MM.1S (cell line): ENCODE measurements around the gene AOC3.

Experiments
- DNase-seq: peaks from one replicate; pipeline ENCODE4 v3.0.0-alpha.2; 2015
- H2AFZ ChIP-seq: fragments of 300-600 bp; sonication (generic); 2 replicates; pipeline ENCODE4 v1.6.0; 2016; ENCODE audit warnings: antibody characterized with exemption, low read length
- H3F3A ChIP-seq: fragments of 300-600 bp; sonication (generic); 2 replicates; pipeline ENCODE4 v1.6.1; 2016; ENCODE audit warnings: mild to moderate bottlenecking, antibody characterized with exemption, low read length, moderate library complexity, mixed read lengths; ENCODE audit not compliant: insufficient read depth
- H3K27ac ChIP-seq: fragments of 300-600 bp; sonication (generic); 2 replicates; pipeline ENCODE4 v1.5.1; 2016; ENCODE audit warnings: mild to moderate bottlenecking, low read length
- H3K27me3 ChIP-seq: fragments of 300-600 bp; sonication (generic); replicated peaks from 2 replicates; pipeline ENCODE4 v1.6.0; 2016; ENCODE audit warnings: low read length; ENCODE audit not compliant: insufficient read depth
- H3K36me3 ChIP-seq: fragments of 300-600 bp; sonication (generic); replicated peaks from 2 replicates; pipeline ENCODE4 v1.6.1; 2016; ENCODE audit warnings: mild to moderate bottlenecking, low read length, mixed read lengths; ENCODE audit not compliant: insufficient read depth
- H3K4me1 ChIP-seq: fragments of 300-600 bp; sonication (generic); 2 replicates; pipeline ENCODE4 v1.6.1; 2016; ENCODE audit warnings: low read length, mixed read lengths
- H3K4me2 ChIP-seq: fragments of 300-600 bp; sonication (generic); 2 replicates; pipeline ENCODE4 v1.6.0; 2016; ENCODE audit warnings: low read depth, low read length
- H3K4me3 ChIP-seq: fragments of 300-600 bp; sonication (generic); 2 replicates; pipeline ENCODE4 v1.5.1; 2016; ENCODE audit warnings: low read length, mixed read lengths
- H3K79me2 ChIP-seq: fragments of 300-600 bp; sonication (generic); 2 replicates; pipeline ENCODE4 v1.6.1; 2016; ENCODE audit warnings: mixed run types, low read length, mixed read lengths
- H3K9ac ChIP-seq: fragments of 300-600 bp; sonication (generic); 2 replicates; pipeline ENCODE4 v1.6.1; 2016; ENCODE audit warnings: low read length, mixed read lengths
- H3K9me2 ChIP-seq: fragments of 300-600 bp; sonication (generic); replicated peaks from 2 replicates; pipeline ENCODE4 v1.6.1; 2016; ENCODE audit warnings: mild to moderate bottlenecking, low read length, mixed read lengths; ENCODE audit not compliant: insufficient read depth
- H3K9me3 ChIP-seq: fragments of 300-600 bp; sonication (generic); replicated peaks from 2 replicates; pipeline ENCODE4 v1.6.1; 2016; ENCODE audit warnings: mild to moderate bottlenecking, low read length, mixed read lengths; ENCODE audit not compliant: insufficient read depth
- H4K20me1 ChIP-seq: fragments of 300-600 bp; sonication (generic); 2 replicates; pipeline ENCODE4 v1.6.1; 2016; ENCODE audit warnings: mild to moderate bottlenecking, low read length, moderate library complexity, mixed read lengths; ENCODE audit not compliant: insufficient read depth
- CTCF ChIP-seq: fragments of 300-600 bp; sonication (generic); IDR thresholded peaks from 2 replicates; pipeline ENCODE4 v1.5.1; 2016; ENCODE audit warnings: antibody characterized with exemption, low read length, mixed read lengths
- EZH2 ChIP-seq: fragments of 300-600 bp; sonication (generic); optimal IDR thresholded peaks from 2 replicates; pipeline ENCODE3; 2017; ENCODE audit warnings: low read depth, mild to moderate bottlenecking, antibody characterized with exemption, low read length, mixed read lengths
- EZH2phosphoT487 ChIP-seq: fragments of 300-600 bp; sonication (generic); IDR thresholded peaks from 2 replicates; pipeline ENCODE4 v1.6.1; 2018; ENCODE audit warnings: antibody characterized with exemption, low read length

AOC3 gene

GRCh38 chr17:42904110-42904469 is 53.1 kb downstream of the AOC3 start:
- Histone ChIP-seq H4K20me1 (no peaks in the 10 kb centered on the region), H3K4me3 (no peak overlapping the region), H3K27ac (no peak overlapping the region), H3K9me2 (no peaks in the 10 kb centered on the region), H3K4me2 (no peak overlapping the region), H2AFZ (no peak overlapping the region), H3K27me3 (no peaks in the 10 kb centered on the region), H3K9ac (no peak overlapping the region), H3K79me2 (no peaks in the 10 kb centered on the region), H3K36me3 (no peaks in the 10 kb centered on the region), H3K4me1 (0 out of 2 replicates have a peak, but pooled peaks cover 3% of the 10 kb centered on the region), H3K9me3 (no peaks in the 10 kb centered on the region), H3F3A (no peaks in the 10 kb centered on the region)
- TF ChIP-seq EZH2phosphoT487, result no peak
- TF ChIP-seq EZH2, result no peak
- TF ChIP-seq CTCF, result no peak
- no peak for DNase-seq

GRCh38 chr17:42906772-42907446 is 55.9 kb downstream of the AOC3 start:
- H3K4me2 ChIP-seq, result no peak overlapping the region
- no peak for TF ChIP-seq CTCF
- no peak for TF ChIP-seq EZH2phosphoT487
- no peak for TF ChIP-seq EZH2
- DNase-seq, result no peak
- H3K9me2 ChIP-seq, result no peaks in the 10 kb centered on the region
- H3K36me3 ChIP-seq, result no peaks in the 10 kb centered on the region
- H3F3A ChIP-seq, result peaks cover 4% of the 10 kb centered on the region; the same call in 1 of the 2 replicates
- H3K27me3 ChIP-seq, result no peaks in the 10 kb centered on the region
- H3K79me2 ChIP-seq, result no peaks in the 10 kb centered on the region
- no peaks in the 10 kb centered on the region for H3K9me3 ChIP-seq
- no peak overlapping the region for H3K4me3 ChIP-seq
- H2AFZ ChIP-seq, result no peak overlapping the region
- no peak overlapping the region for H3K9ac ChIP-seq
- H4K20me1 ChIP-seq, result no peaks in the 10 kb centered on the region
- no peak overlapping the region for H3K27ac ChIP-seq
- peaks cover 8% of the 10 kb centered on the region for H3K4me1 ChIP-seq
